ENCODE measurements around the gene GRID1.

GRID1 gene

GRCh38 chr10:86023931-86024280 is 342.7 kb downstream of the GRID1 start:
- no peak for DNase-seq

DNA sequence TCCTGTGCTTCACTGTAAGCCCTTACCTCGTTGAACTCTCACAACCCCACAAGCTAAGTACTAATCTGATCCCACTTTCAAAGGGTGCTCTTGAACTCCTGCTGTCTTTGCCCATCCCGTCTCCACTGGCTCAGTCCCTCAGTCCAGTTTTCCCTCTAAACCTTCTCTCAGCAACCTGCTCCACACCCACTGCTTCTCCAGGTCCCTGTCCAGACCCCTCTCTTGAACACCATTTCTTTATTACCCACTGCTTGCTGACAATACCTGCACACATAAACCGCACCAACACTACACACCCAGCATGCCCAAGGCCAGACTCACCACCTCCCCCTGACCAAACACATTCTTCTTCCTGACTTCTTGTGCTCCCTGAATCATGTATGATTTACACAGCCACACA is 343.3 kb downstream of the GRID1 start:
- DNase-seq: no peak

DNA sequence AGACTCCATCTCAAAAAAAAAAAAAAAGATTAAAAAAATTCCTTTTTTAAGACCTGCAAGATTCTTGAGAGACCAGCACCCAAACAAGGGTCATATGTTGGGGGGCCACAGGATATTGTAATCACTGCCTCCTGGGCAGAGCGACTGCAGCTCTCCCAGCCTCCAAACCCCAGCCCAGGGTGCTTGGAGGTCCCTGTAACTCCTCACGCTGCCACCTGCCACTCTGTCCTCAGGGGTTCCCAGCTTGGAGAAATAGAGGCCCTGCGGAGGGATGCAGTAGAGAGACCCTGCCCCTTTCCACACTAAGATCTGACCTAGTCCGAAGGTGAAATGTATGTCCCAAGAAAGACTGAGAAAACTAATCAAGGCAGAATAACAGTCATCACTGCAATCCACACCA is 343.7 kb downstream of the GRID1 start:
- DNase-seq: no peak

DNA sequence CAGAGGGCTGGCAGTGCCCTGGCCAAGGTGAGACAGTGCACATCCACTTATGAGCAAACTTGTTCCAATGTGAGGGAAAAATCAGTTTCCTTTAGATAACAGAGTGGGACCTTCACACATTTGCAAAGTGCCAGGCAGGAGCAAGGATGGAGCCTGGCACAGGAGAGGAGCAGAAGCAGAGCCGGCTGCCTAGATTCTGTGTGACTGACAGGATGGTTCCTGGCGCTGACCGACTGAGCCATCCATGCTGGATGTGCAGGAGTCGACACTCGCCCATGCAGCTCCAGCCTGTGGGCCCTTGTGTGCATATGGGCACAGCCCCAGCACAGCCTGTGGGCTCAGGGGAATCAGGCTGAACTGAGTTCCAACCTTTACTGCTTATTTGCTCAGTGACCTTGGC is 346.5 kb downstream of the GRID1 start:
- no peak for DNase-seq

DNA sequence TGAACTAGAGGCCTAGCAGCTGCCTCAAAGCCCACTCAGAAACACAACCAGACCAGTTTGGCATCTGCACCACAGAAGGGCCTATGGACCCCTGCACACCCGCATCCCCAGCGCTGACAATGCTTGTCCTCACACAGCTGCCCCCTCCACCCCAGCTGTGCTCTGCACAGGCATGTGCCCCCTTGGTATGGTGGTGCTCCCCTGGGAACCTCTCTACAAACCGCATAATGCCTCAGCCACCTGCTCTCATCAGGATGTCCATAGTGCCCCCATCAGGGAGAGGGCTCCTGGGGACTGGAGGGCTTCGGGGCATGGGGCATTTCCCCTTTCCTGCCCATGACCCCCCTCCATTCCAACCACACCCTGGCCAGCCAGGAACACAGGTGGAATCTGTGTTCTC is 347.5 kb downstream of the GRID1 start:
- DNase-seq: no peak

DNA sequence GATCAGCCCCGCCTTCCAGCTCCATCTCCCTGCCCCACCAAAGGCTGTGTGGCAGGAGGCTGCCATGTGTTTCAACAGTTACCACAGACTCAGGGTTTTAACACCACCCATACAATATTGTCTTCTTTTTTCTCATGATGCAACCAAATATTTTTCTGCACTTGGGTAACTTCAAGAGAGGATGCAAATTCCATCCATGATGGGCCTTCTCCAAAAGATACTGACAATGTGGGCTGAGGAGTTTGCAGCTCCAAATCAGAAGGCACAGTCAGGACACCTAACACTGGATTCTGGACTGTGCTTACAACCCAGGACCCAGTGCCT is 347.9 kb downstream of the GRID1 start:
- no peak for DNase-seq

- no peak for DNase-seq
Measured at GRCh38 chr10:86017841-86018734, 348.5 kb downstream of the GRID1 start.

GRCh38 chr10:86013568-86013967 is 353.0 kb downstream of the GRID1 start:
- no peak for DNase-seq

DNA sequence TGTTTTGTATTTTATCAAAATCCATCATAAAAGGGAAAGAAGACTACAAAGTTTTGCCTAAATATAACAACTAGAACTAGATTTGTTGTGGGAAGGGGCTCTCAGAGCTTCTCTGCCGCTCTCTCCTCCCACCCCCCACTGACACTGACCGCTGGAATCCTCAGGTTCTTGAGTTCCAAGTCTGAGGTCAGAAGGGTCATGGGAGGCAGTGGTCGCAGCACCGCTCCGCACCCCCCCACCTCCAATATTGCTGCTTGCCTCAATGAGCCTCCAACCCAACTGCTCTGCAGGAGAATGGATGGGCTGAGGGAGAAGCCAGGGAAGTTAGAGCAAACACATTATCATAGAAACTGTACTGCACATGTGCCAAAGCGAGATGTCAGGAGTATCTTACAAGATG is 359.4 kb downstream of the GRID1 start:
- DNase-seq: no peak

DNA sequence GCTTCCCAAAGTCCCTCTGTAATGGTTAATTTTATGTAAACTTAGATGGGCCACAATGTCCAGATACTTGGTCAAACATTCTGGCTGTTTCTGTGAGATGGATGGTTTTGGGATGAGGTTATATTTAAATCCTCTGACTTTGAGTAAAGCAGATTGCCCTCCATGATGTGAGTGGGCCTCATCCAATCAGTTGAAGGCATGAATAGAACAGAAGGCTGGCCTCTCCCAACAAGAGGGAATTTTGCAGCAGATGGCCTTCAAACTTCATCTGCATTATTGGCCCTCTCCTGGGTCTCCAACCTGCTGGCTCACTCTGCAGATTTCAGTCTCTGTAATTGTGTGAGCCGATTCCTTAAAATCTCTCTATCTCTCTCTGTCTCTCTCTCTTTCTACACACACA is 362.3 kb downstream of the GRID1 start:
- DNase-seq: no peak

DNA sequence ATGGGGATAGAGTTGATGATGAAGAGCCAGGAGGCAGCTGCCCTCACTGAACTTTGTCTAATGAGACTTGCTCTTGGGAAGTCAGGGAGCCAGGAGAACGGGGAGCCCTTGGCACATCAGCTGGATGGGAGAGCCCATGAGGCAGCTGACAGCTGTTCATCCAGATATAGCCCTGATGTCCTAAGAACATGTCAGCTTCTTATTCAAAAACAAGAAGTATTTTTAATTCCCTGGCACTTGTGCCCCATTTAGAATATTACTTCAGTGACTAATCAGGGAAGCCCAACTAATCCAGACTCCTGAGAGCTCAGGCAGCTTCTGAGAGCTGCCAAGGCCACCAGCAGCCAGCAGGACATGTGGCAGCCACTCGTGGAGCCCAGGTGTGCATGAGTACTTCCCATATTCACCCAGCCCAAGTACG is 363.4 kb downstream of the GRID1 start:
- DNase-seq: no peak

GRCh38 chr10:86001521-86001920 is 365.1 kb downstream of the GRID1 start:
- no peak for DNase-seq

DNA sequence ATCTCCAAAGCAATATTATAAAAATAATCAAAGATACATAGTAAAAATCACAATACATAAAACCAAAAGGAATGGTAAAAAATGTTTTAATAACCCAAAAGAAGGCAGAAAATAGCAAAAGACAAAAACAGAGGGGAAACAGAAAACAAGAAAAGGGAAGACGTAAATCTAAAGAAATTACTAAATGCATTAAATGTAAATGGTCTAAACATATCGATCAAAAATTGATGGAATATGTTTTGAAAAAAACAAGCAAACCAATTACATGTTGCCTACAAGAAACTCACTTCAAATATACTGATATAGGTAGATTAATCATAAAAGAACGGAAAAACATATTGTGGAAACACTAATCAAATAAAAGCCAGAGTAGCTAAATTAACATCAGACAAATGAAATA is 369.1 kb downstream of the GRID1 start:
- no peak for DNase-seq

- DNase-seq: no peak
Measured at GRCh38 chr10:85995791-85996190, 370.8 kb downstream of the GRID1 start.

- DNase-seq: no peak
Measured at GRCh38 chr10:85993840-85994507, 372.6 kb downstream of the GRID1 start.

GRCh38 chr10:85993140-85993539 is 373.5 kb downstream of the GRID1 start:
- DNase-seq: no peak

- DNase-seq: no peak
Measured at GRCh38 chr10:85992324-85992723, 374.3 kb downstream of the GRID1 start.

DNA sequence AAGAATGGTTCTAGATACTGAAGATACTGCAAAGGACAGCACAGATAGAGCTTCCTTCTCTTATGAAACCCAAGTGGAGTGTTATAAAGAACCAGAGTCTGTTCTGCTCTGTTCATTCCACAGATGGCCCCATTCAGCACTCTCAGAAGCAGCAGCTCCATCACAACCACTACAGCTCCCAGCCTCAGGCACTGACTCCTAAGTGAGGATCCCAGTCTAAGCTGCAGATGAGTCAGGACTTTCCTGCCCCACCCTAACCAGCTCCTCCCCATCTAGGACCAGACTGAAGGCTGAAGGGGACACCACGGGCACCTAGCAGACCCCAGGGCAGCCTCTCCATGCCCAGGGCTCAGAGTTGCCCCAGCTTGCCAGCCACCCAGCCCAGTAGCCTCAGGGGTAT is 379.8 kb downstream of the GRID1 start:
- no peak for DNase-seq

- no peak for DNase-seq
Measured at GRCh38 chr10:85983051-85983450, 383.5 kb downstream of the GRID1 start.

GRCh38 chr10:85979598-85979997 is 387.0 kb downstream of the GRID1 start:
- no peak for DNase-seq

- no peak for DNase-seq
Measured at GRCh38 chr10:85978566-85979358, 387.8 kb downstream of the GRID1 start.

DNA sequence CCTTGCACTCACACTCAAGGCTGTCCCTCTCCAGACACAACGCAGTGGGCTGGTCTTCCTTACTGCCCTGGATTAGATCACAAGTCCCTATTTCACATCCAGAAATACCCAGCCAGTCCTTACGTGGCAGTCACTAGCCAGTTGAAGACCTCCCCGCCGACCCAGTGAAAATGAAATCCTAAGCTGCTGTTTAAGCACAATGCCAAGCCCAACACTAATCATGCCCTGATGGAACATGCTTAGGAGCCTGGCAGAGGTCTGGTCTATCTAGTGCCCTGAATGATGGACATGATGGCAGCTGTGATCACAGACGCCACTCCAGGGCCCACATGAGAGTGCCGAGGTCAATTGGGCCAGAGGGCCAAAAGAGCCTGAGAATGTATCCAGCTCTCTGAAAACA is 389.0 kb downstream of the GRID1 start:
- no peak for DNase-seq

DNA sequence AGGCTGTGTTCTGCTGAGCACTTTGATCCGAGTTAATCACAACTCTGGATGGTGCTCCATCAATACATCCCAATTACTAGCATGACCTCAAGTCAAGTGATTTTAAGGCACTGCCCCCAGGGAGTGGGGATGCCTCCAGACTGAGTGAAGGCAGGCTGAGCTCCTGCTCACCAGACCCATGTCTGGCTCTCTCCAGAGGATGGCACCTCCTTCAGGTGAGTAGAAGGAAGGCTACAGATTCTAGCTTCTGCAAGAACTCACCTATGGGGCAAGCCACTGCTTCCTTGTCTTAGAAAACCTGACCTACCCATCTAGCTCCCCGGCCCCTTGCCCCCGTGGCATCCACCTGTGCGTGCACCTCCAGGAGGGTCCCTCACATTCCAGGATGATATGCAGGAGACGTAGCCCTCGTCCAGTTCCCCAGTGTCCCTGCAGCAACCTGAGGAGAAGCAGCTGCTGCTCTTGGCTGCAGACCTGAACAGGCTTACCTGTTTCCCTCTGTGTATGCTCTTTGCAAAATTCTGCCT is 390.3 kb downstream of the GRID1 start:
- no peak for DNase-seq

GRCh38 chr10:85971494-85971893 is 395.1 kb downstream of the GRID1 start:
- no peak for DNase-seq
